Muscle layer of duodenum (tissue), 2 donors: Measurements from ENCODE around the gene AIF1L.

Experiments
- H3K27ac ChIP-seq: one replicate; pipeline ENCODE4 v1.7.0; 2013; ENCODE audit warnings: mild to moderate bottlenecking, low read length
- H3K27me3 ChIP-seq: one replicate; pipeline ENCODE4 v1.7.0; 2013; ENCODE audit warnings: low read depth, mild to moderate bottlenecking, control low read depth, low read length
- H3K36me3 ChIP-seq, 2 donors: one replicate each; pipeline ENCODE4 v1.7.0; 2013; ENCODE audit warnings: low read length in 2 of 2, control low read depth in 1 of 2, mild to moderate bottlenecking in 1 of 2; ENCODE audit not compliant: insufficient read depth in 2 of 2, control insufficient read depth in 1 of 2
- H3K4me1 ChIP-seq, 2 donors: one replicate each; pipeline ENCODE4 v1.7.0; 2013; ENCODE audit warnings: low read length in 2 of 2, mild to moderate bottlenecking in 2 of 2, control low read depth in 1 of 2, moderate library complexity in 1 of 2; ENCODE audit not compliant: insufficient read depth in 2 of 2, control insufficient read depth in 1 of 2
- H3K4me3 ChIP-seq, 2 donors: one replicate each; pipeline ENCODE4 v1.7.0; 2013; ENCODE audit warnings: low read length in 2 of 2, low read depth in 1 of 2, mild to moderate bottlenecking in 1 of 2
- H3K9me3 ChIP-seq, 2 donors: one replicate each; pipeline ENCODE4 v1.7.0; 2013; ENCODE audit warnings: low read length in 2 of 2, control low read depth in 1 of 2, mild to moderate bottlenecking in 1 of 2; ENCODE audit not compliant: control insufficient read depth in 1 of 2
- donor health status: healthy.

Gene AIF1L

GRCh38 chr9:131096269-131097125 is at the start of gene AIF1L:
Gene AIF1L (plus strand): TSS chr9:131096531. CDS start chr9:131096630, 99 bp downstream.
- Histone ChIP-seq H3K27ac (no peak within 1 kb of the TSS), H3K4me3 (peak within 1 kb of the TSS; percentile 42 to 65), H3K36me3 (no peaks in the 10 kb centered on the region), H3K27me3 (peaks cover 26% of the 10 kb centered on the region), H3K9me3 (no peaks in the 10 kb centered on the region), H3K4me1 (peaks cover 0 to 8% of the 10 kb centered on the region in 2 donors)

- no peak overlapping the region for H3K4me3 ChIP-seq
Observed at GRCh38 chr9:131046581-131047202, 49.6 kb upstream of the AIF1L start.

GRCh38 chr9:131048332-131048731 is 48.0 kb upstream of the AIF1L start:
- no peaks in the 10 kb centered on the region for H3K9me3 ChIP-seq
- peaks cover 0 to 5% of the 10 kb centered on the region in 2 donors for H3K4me1 ChIP-seq
- H3K36me3 ChIP-seq, result no peaks in the 10 kb centered on the region
- no peak overlapping the region for H3K4me3 ChIP-seq
- no peaks in the 10 kb centered on the region for H3K27me3 ChIP-seq
- no peak overlapping the region for H3K27ac ChIP-seq

More at GRCh38 chr9:131046581-131047202, 49.6 kb upstream of the AIF1L start:
- no peaks in the 10 kb centered on the region for H3K9me3 ChIP-seq
- no peaks in the 10 kb centered on the region for H3K36me3 ChIP-seq
- H3K27me3 ChIP-seq, result no peaks in the 10 kb centered on the region
- peaks cover 0 to 5% of the 10 kb centered on the region in 2 donors for H3K4me1 ChIP-seq
- no peak overlapping the region for H3K27ac ChIP-seq

GRCh38 chr9:131048820-131049219 is 47.5 kb upstream of the AIF1L start:
- Histone ChIP-seq H3K27me3 (no peaks in the 10 kb centered on the region), H3K27ac (no peak overlapping the region), H3K36me3 (no peaks in the 10 kb centered on the region), H3K9me3 (no peaks in the 10 kb centered on the region), H3K4me1 (peaks cover 0 to 5% of the 10 kb centered on the region in 2 donors), H3K4me3 (no peak overlapping the region)

GRCh38 chr9:131049829-131050715 is 46.3 kb upstream of the AIF1L start:
- no peaks in the 10 kb centered on the region for H3K9me3 ChIP-seq
- no peak overlapping the region for H3K4me3 ChIP-seq
- H3K4me1 ChIP-seq, result peaks cover 0 to 5% of the 10 kb centered on the region in 2 donors
- H3K36me3 ChIP-seq, result no peaks in the 10 kb centered on the region
- H3K27me3 ChIP-seq, result no peaks in the 10 kb centered on the region
- no peak overlapping the region for H3K27ac ChIP-seq

GRCh38 chr9:131050831-131051230 is 45.5 kb upstream of the AIF1L start:
- no peaks in the 10 kb centered on the region for H3K9me3 ChIP-seq
- H3K27ac ChIP-seq, result no peak overlapping the region
- H3K4me1 ChIP-seq, result peaks cover 0 to 5% of the 10 kb centered on the region in 2 donors
- no peaks in the 10 kb centered on the region for H3K27me3 ChIP-seq
- no peaks in the 10 kb centered on the region for H3K36me3 ChIP-seq
- no peak overlapping the region for H3K4me3 ChIP-seq

GRCh38 chr9:131051592-131052517 is 44.5 kb upstream of the AIF1L start:
- Histone ChIP-seq H3K36me3 (no peaks in the 10 kb centered on the region), H3K4me1 (peaks cover 0 to under 1% of the 10 kb centered on the region in 2 donors), H3K4me3 (no peak overlapping the region), H3K27ac (no peak overlapping the region), H3K9me3 (no peaks in the 10 kb centered on the region), H3K27me3 (no peaks in the 10 kb centered on the region)

- H3K9me3 ChIP-seq, result no peaks in the 10 kb centered on the region
- H3K4me3 ChIP-seq, result no peak overlapping the region
- no peaks in the 10 kb centered on the region for H3K27me3 ChIP-seq
- H3K4me1 ChIP-seq, result no peaks in the 10 kb centered on the region
- no peak overlapping the region for H3K27ac ChIP-seq
- no peaks in the 10 kb centered on the region for H3K36me3 ChIP-seq
Observed at GRCh38 chr9:131053896-131054295, 42.4 kb upstream of the AIF1L start.

- H3K4me3 ChIP-seq, result no peak overlapping the region
- H3K9me3 ChIP-seq, result no peaks in the 10 kb centered on the region
- no peak overlapping the region for H3K27ac ChIP-seq
- H3K4me1 ChIP-seq, result no peaks in the 10 kb centered on the region
- no peaks in the 10 kb centered on the region for H3K36me3 ChIP-seq
- H3K27me3 ChIP-seq, result no peaks in the 10 kb centered on the region
Observed at GRCh38 chr9:131056781-131057506, 39.4 kb upstream of the AIF1L start.
